Fibroblast of villous mesenchyme (primary cell): ENCODE measurements around the gene KCNH6. TPM values are rescaled to one million over a fixed set of nuclear protein-coding genes. Genes with fewer than 3 reads are reported as not detected.

ENCODE experiments used
- DNase-seq: peaks from one replicate; pipeline ENCODE4 v3.0.0-alpha.2; 2010; ENCODE audit warnings: low read depth
- H3K4me3 ChIP-seq: 2 replicates; pipeline ENCODE4 v1.5.1; 2011; ENCODE audit warnings: low read depth, mild to moderate bottlenecking, low read length
- CTCF ChIP-seq: IDR thresholded peaks from 2 replicates; pipeline ENCODE4 v1.5.1; 2012; ENCODE audit warnings: low read depth, mild to moderate bottlenecking, low read length; ENCODE audit not compliant: insufficient read depth
- total RNA-seq: library from RNA; depleted of rRNA; stranded (reverse); fragments of >200 nt; gene quantifications from 2 replicates; pipeline ENCODE4 v1.2.3, GENCODE V29; 2012

KCNH6 gene
- total RNA-seq, 1 donor, result under 0.01 TPM

GRCh38 chr17:63525190-63525946 is 2.2 kb downstream of the KCNH6 start:
- no peak overlapping the region for H3K4me3 ChIP-seq
- TF ChIP-seq CTCF, result no peak
- no peak for DNase-seq

- no peak for DNase-seq
- no peak overlapping the region for H3K4me3 ChIP-seq
- TF ChIP-seq CTCF, result no peak
Measured at GRCh38 chr17:63526861-63527260, 3.7 kb downstream of the KCNH6 start.

- no peak overlapping the region for H3K4me3 ChIP-seq
- no peak for DNase-seq
- no peak for TF ChIP-seq CTCF
Measured at GRCh38 chr17:63528183-63528582, 5.0 kb downstream of the KCNH6 start.

GRCh38 chr17:63529711-63530556 is 6.8 kb downstream of the KCNH6 start:
- no peak overlapping the region for H3K4me3 ChIP-seq
- TF ChIP-seq CTCF, result no peak
- no peak for DNase-seq

- DNase-seq, result no peak
- no peak overlapping the region for H3K4me3 ChIP-seq
Measured at GRCh38 chr17:63530557-63531021, 7.4 kb downstream of the KCNH6 start.

More at GRCh38 chr17:63530557-63531021, 7.4 kb downstream of the KCNH6 start:
- TF ChIP-seq CTCF, result no peak
